ENCODE results near the gene PGAP1. TPM values are rescaled to one million over a fixed set of nuclear protein-coding genes. Genes with fewer than 3 reads are reported as not detected.
"Not testable (repeated sequence)": the region's sequence is repeated elsewhere in the genome, so short reads cannot be mapped to it uniquely, and the experiment has no call there.

The PGAP1 gene
- total RNA-seq, 1 experiment from 2014 or later: 3.1 TPM

- DNase-seq (ENCODE audit: low read depth): no peak
Observed at GRCh38 chr2:196949116-196949515, 22.6 kb upstream of the PGAP1 start.

GRCh38 chr2:196944570-196944969 is 18.1 kb upstream of the PGAP1 start:
- DNase-seq (ENCODE audit: low read depth): no peak

GRCh38 chr2:196941398-196942078 is 15.0 kb upstream of the PGAP1 start:
- no peak for DNase-seq (ENCODE audit: low read depth)

GRCh38 chr2:196939371-196939770 is 12.9 kb upstream of the PGAP1 start:
- peak; percentile 58 for DNase-seq (ENCODE audit: low read depth)

GRCh38 chr2:196935432-196935831 is 8.9 kb upstream of the PGAP1 start:
- DNase-seq (ENCODE audit: low read depth): no peak

- DNase-seq (ENCODE audit: low read depth): no peak
Observed at GRCh38 chr2:196934672-196935071, 8.2 kb upstream of the PGAP1 start.

- no peak for DNase-seq (ENCODE audit: low read depth)
Observed at GRCh38 chr2:196931555-196931954, 5.0 kb upstream of the PGAP1 start.

- peak; percentile 76 for DNase-seq (ENCODE audit: low read depth)
Observed at GRCh38 chr2:196927376-196928225, 1.1 kb upstream of the PGAP1 start.

GRCh38 chr2:196925768-196926561 is 542 bp downstream of the PGAP1 start:
- DNase-seq (ENCODE audit: low read depth): peak; percentile 44

GRCh38 chr2:196925051-196925767 is 1.3 kb downstream of the PGAP1 start:
- peak; percentile 30 for DNase-seq (ENCODE audit: low read depth)

- no peak for DNase-seq (ENCODE audit: low read depth)
Observed at GRCh38 chr2:196924051-196924450, 2.5 kb downstream of the PGAP1 start.

GRCh38 chr2:196918927-196919326 is 7.6 kb downstream of the PGAP1 start:
- DNase-seq (ENCODE audit: low read depth): no peak

GRCh38 chr2:196917802-196918201 is 8.7 kb downstream of the PGAP1 start:
- no peak for DNase-seq (ENCODE audit: low read depth)

GRCh38 chr2:196915507-196916189 is 10.9 kb downstream of the PGAP1 start:
- DNase-seq (ENCODE audit: low read depth): no peak

- DNase-seq (ENCODE audit: low read depth): peak; percentile 4
Observed at GRCh38 chr2:196914867-196915460, 11.5 kb downstream of the PGAP1 start.

GRCh38 chr2:196913691-196914090 is 12.8 kb downstream of the PGAP1 start:
- DNase-seq (ENCODE audit: low read depth): no peak

GRCh38 chr2:196905365-196905764 is 21.1 kb downstream of the PGAP1 start:
- DNase-seq (ENCODE audit: low read depth): not testable (repeated sequence)

- DNase-seq (ENCODE audit: low read depth): peak; percentile 4
Observed at GRCh38 chr2:196902828-196903227, 23.7 kb downstream of the PGAP1 start.

- no peak for DNase-seq (ENCODE audit: low read depth)
Observed at GRCh38 chr2:196900843-196901242, 25.7 kb downstream of the PGAP1 start.

- no peak for DNase-seq (ENCODE audit: low read depth)
Observed at GRCh38 chr2:196899976-196900375, 26.5 kb downstream of the PGAP1 start.

- no peak for DNase-seq (ENCODE audit: low read depth)
Observed at GRCh38 chr2:196891136-196891535, 35.4 kb downstream of the PGAP1 start.

All from M059J (cell line).